Measurements from ENCODE around the gene HACD1. TPM values are rescaled to one million over a fixed set of nuclear protein-coding genes. Genes with fewer than 3 reads are reported as not detected.
A peak's percentile ranks its signal among the peaks of the same experiment; 100 is the strongest.
"Not testable (repeated sequence)": the region's sequence is repeated elsewhere in the genome, so short reads cannot be mapped to it uniquely, and the experiment has no call there.

The HACD1 gene
- polyA plus RNA-seq, 4 donors: 3.0 to 6.4 (median 4.7) TPM; not detected in 1

- Histone ChIP-seq H3K27me3 (ENCODE audit: control insufficient read depth in 3 of 3, insufficient read depth in 3 of 3, low read length in 3 of 3) (no peaks in the 10 kb centered on the region), H3K36me3 (ENCODE audit: control insufficient read depth in 3 of 3, insufficient read depth in 2 of 3, low read depth in 1 of 3, low read length in 3 of 3) (no peaks in the 10 kb centered on the region), H3K4me1 (ENCODE audit: control insufficient read depth in 3 of 3, insufficient read depth in 2 of 3, low read depth in 1 of 3, low read length in 2 of 3) (no peaks in the 10 kb centered on the region), H3K27ac (ENCODE audit: low read depth in 1 of 3, low read length in 2 of 3) (no peak overlapping the region), H3K9me3 (ENCODE audit: control insufficient read depth in 2 of 2, insufficient read depth in 1 of 2, low read depth in 1 of 2, low read length in 1 of 2) (no peaks in the 10 kb centered on the region), H3K4me3 (ENCODE audit: low read depth in 1 of 3, low read length in 3 of 3) (no peak overlapping the region)
- FAIRE-seq: no peak
- 56 to 61% (median 58%) methylated on average over 9 of the region's 9 CpGs for WGBS, 3 donors
- DNase-seq: peak; percentile 51 to 60
Measured at GRCh38 chr10:17607603-17608332, 9.4 kb downstream of the HACD1 start.

GRCh38 chr10:17607060-17607459 lies 10.1 kb downstream of the HACD1 start:
- Histone ChIP-seq H3K9me3 (ENCODE audit: control insufficient read depth in 2 of 2, insufficient read depth in 1 of 2, low read depth in 1 of 2, low read length in 1 of 2) (no peaks in the 10 kb centered on the region), H3K4me1 (ENCODE audit: control insufficient read depth in 3 of 3, insufficient read depth in 2 of 3, low read depth in 1 of 3, low read length in 2 of 3) (no peaks in the 10 kb centered on the region), H3K27me3 (ENCODE audit: control insufficient read depth in 3 of 3, insufficient read depth in 3 of 3, low read length in 3 of 3) (no peaks in the 10 kb centered on the region), H3K36me3 (ENCODE audit: control insufficient read depth in 3 of 3, insufficient read depth in 2 of 3, low read depth in 1 of 3, low read length in 3 of 3) (no peaks in the 10 kb centered on the region), H3K4me3 (ENCODE audit: low read depth in 1 of 3, low read length in 3 of 3) (no peak overlapping the region), H3K27ac (ENCODE audit: low read depth in 1 of 3, low read length in 2 of 3) (no peak overlapping the region)
- peak in 1 of 2 donors; percentile 4 for DNase-seq
- no peak for FAIRE-seq
- 26 to 54% (median 41%) methylated on average over 2 of the region's 2 CpGs for WGBS, 3 donors

GRCh38 chr10:17606547-17607040 lies 10.6 kb downstream of the HACD1 start:
- Histone ChIP-seq H3K4me1 (ENCODE audit: control insufficient read depth in 3 of 3, insufficient read depth in 2 of 3, low read depth in 1 of 3, low read length in 2 of 3) (no peaks in the 10 kb centered on the region), H3K27me3 (ENCODE audit: control insufficient read depth in 3 of 3, insufficient read depth in 3 of 3, low read length in 3 of 3) (no peaks in the 10 kb centered on the region), H3K9me3 (ENCODE audit: control insufficient read depth in 2 of 2, insufficient read depth in 1 of 2, low read depth in 1 of 2, low read length in 1 of 2) (no peaks in the 10 kb centered on the region), H3K36me3 (ENCODE audit: control insufficient read depth in 3 of 3, insufficient read depth in 2 of 3, low read depth in 1 of 3, low read length in 3 of 3) (no peaks in the 10 kb centered on the region), H3K4me3 (ENCODE audit: low read depth in 1 of 3, low read length in 3 of 3) (no peak overlapping the region), H3K27ac (ENCODE audit: low read depth in 1 of 3, low read length in 2 of 3) (no peak overlapping the region)
- DNase-seq (no peak), FAIRE-seq (no peak)
- WGBS, 3 donors: 18 to 61% (median 43%) methylated on average over 3 of the region's 3 CpGs

- Histone ChIP-seq H3K9me3 (ENCODE audit: control insufficient read depth in 2 of 2, insufficient read depth in 1 of 2, low read depth in 1 of 2, low read length in 1 of 2) (no peaks in the 10 kb centered on the region), H3K27me3 (ENCODE audit: control insufficient read depth in 3 of 3, insufficient read depth in 3 of 3, low read length in 3 of 3) (no peaks in the 10 kb centered on the region), H3K36me3 (ENCODE audit: control insufficient read depth in 3 of 3, insufficient read depth in 2 of 3, low read depth in 1 of 3, low read length in 3 of 3) (no peaks in the 10 kb centered on the region), H3K27ac (ENCODE audit: low read depth in 1 of 3, low read length in 2 of 3) (no peak overlapping the region), H3K4me1 (ENCODE audit: control insufficient read depth in 3 of 3, insufficient read depth in 2 of 3, low read depth in 1 of 3, low read length in 2 of 3) (no peaks in the 10 kb centered on the region), H3K4me3 (ENCODE audit: low read depth in 1 of 3, low read length in 3 of 3) (no peak overlapping the region)
- FAIRE-seq (no peak), DNase-seq (no peak)
- 86 to 88% (median 88%) methylated on average over 6 of the region's 6 CpGs for WGBS, 3 donors
Measured at GRCh38 chr10:17605936-17606335, 11.2 kb downstream of the HACD1 start.

- H3K27me3 ChIP-seq (ENCODE audit: control insufficient read depth in 3 of 3, insufficient read depth in 3 of 3, low read length in 3 of 3): no peaks in the 10 kb centered on the region
- H3K9me3 ChIP-seq (ENCODE audit: control insufficient read depth in 2 of 2, insufficient read depth in 1 of 2, low read depth in 1 of 2, low read length in 1 of 2): no peaks in the 10 kb centered on the region
- DNase-seq (peak in 1 of 2 donors; percentile 8), FAIRE-seq (no peak)
- H3K4me3 ChIP-seq (ENCODE audit: low read depth in 1 of 3, low read length in 3 of 3): no peak overlapping the region
- H3K36me3 ChIP-seq (ENCODE audit: control insufficient read depth in 3 of 3, insufficient read depth in 2 of 3, low read depth in 1 of 3, low read length in 3 of 3): no peaks in the 10 kb centered on the region
- WGBS, 3 donors: 64 to 66% (median 65%) methylated on average over 8 of the region's 8 CpGs
- H3K4me1 ChIP-seq (ENCODE audit: control insufficient read depth in 3 of 3, insufficient read depth in 2 of 3, low read depth in 1 of 3, low read length in 2 of 3): no peaks in the 10 kb centered on the region
- H3K27ac ChIP-seq (ENCODE audit: low read depth in 1 of 3, low read length in 2 of 3): no peak overlapping the region
Measured at GRCh38 chr10:17599089-17599488, 18.1 kb downstream of the HACD1 start.

GRCh38 chr10:17597386-17597785 lies 19.8 kb downstream of the HACD1 start:
- FAIRE-seq (no peak), DNase-seq (no peak)
- Histone ChIP-seq H3K9me3 (ENCODE audit: control insufficient read depth in 2 of 2, insufficient read depth in 1 of 2, low read depth in 1 of 2, low read length in 1 of 2) (no peaks in the 10 kb centered on the region), H3K4me1 (ENCODE audit: control insufficient read depth in 3 of 3, insufficient read depth in 2 of 3, low read depth in 1 of 3, low read length in 2 of 3) (no peaks in the 10 kb centered on the region), H3K27me3 (ENCODE audit: control insufficient read depth in 3 of 3, insufficient read depth in 3 of 3, low read length in 3 of 3) (no peaks in the 10 kb centered on the region), H3K4me3 (ENCODE audit: low read depth in 1 of 3, low read length in 3 of 3) (no peak overlapping the region), H3K27ac (ENCODE audit: low read depth in 1 of 3, low read length in 2 of 3) (no peak overlapping the region), H3K36me3 (ENCODE audit: control insufficient read depth in 3 of 3, insufficient read depth in 2 of 3, low read depth in 1 of 3, low read length in 3 of 3) (no peaks in the 10 kb centered on the region)
- 78 to 87% (median 81%) methylated on average over 3 of the region's 3 CpGs for WGBS, 3 donors

- 85 to 97% (median 91%) methylated on average over 6 of the region's 6 CpGs for WGBS, 3 donors
- no peak for FAIRE-seq
- H3K36me3 ChIP-seq (ENCODE audit: control insufficient read depth in 3 of 3, insufficient read depth in 2 of 3, low read depth in 1 of 3, low read length in 3 of 3): no peaks in the 10 kb centered on the region
- H3K9me3 ChIP-seq (ENCODE audit: control insufficient read depth in 2 of 2, insufficient read depth in 1 of 2, low read depth in 1 of 2, low read length in 1 of 2): no peaks in the 10 kb centered on the region
- H3K27ac ChIP-seq (ENCODE audit: low read depth in 1 of 3, low read length in 2 of 3): no peak overlapping the region
- DNase-seq: no peak
- no peaks in the 10 kb centered on the region for H3K27me3 ChIP-seq (ENCODE audit: control insufficient read depth in 3 of 3, insufficient read depth in 3 of 3, low read length in 3 of 3)
- H3K4me1 ChIP-seq (ENCODE audit: control insufficient read depth in 3 of 3, insufficient read depth in 2 of 3, low read depth in 1 of 3, low read length in 2 of 3): no peaks in the 10 kb centered on the region
- no peak overlapping the region for H3K4me3 ChIP-seq (ENCODE audit: low read depth in 1 of 3, low read length in 3 of 3)
Measured at GRCh38 chr10:17590969-17591645, 26.1 kb downstream of the HACD1 start.

GRCh38 chr10:17589316-17589715 lies 27.9 kb downstream of the HACD1 start:
- not testable (repeated sequence) for H3K4me3 ChIP-seq (ENCODE audit: low read depth in 1 of 3, low read length in 3 of 3); FAIRE-seq; DNase-seq; H3K4me1 ChIP-seq (ENCODE audit: control insufficient read depth in 3 of 3, insufficient read depth in 2 of 3, low read depth in 1 of 3, low read length in 2 of 3); H3K36me3 ChIP-seq (ENCODE audit: control insufficient read depth in 3 of 3, insufficient read depth in 2 of 3, low read depth in 1 of 3, low read length in 3 of 3); H3K27ac ChIP-seq (ENCODE audit: low read depth in 1 of 3, low read length in 2 of 3); H3K9me3 ChIP-seq (ENCODE audit: control insufficient read depth in 2 of 2, insufficient read depth in 1 of 2, low read depth in 1 of 2, low read length in 1 of 2); H3K27me3 ChIP-seq (ENCODE audit: control insufficient read depth in 3 of 3, insufficient read depth in 3 of 3, low read length in 3 of 3)
- WGBS, 3 donors: 81 to 82% (median 82%) methylated on average over 1 of the region's 1 CpG

Measured in small intestine (tissue), 7 donors.